NCI-H146 treated with DMSO at 0.1 percent for 48 hours (cell line): Measurements from ENCODE around the gene NLK.

ENCODE experiments used
- DNase-seq: peaks from one replicate; lab custom pipeline; 2025; ENCODE audit not compliant: unreplicated experiment; lab: John Stamatoyannopoulos, UW

The NLK gene

DNA sequence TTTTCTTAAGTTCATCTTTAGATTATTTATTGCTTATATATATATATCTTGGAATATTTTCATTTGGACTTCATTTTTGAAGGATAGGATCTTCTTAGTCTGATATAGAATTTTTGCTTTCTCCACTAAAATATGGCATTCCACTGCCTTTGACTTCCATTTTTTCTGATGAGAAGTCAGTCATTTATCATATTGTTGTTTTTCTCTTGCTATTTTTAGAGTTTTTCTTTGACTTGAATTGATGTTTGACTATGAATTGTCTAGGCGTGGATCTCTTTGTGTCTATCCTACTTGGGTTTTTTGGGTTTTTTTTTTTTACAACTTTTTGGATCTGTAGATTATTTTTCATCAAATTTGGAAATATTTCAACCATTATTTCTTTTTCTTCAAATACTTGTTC is 67.7 kb downstream of the NLK start:
- no peak for DNase-seq

DNA sequence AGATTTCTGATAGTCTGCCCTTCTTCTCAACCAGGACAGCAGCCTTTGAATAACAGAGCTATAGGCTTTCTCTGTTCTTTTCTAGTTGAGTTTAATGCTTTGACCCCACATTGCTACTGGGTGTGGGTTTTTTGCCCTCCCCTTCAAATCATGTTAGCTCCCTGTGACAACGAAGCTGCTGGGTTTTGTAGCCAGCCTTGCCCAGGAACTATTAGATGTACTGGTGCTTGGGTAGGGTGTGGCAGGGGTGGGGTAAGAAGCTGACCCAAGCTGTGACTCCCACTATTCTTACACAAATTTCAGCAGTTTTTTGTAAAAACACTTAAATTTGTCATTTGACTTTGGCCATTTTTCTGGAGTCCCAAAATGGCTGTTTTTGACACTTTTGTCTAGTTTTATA is 69.7 kb downstream of the NLK start:
- DNase-seq = no peak

DNA sequence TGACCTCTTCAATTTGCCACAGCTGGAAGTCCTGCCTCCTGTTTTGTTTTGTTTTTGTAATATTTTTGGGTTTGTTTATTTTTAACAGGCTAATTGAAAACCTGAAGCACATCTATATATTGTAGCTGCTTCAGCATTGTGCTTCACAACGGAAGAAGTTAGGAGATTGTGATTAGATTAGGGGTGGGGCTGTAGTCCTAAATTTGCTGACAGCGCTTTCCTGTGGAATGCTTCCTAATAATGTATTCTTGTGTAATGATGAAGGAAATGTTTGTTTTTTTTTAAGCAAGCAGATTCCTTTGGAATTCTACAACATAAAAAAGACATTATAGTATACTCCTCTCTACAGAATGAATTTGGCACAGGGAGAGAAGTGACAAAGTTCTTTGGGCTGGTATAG is 70.1 kb downstream of the NLK start:
- DNase-seq = no peak

DNA sequence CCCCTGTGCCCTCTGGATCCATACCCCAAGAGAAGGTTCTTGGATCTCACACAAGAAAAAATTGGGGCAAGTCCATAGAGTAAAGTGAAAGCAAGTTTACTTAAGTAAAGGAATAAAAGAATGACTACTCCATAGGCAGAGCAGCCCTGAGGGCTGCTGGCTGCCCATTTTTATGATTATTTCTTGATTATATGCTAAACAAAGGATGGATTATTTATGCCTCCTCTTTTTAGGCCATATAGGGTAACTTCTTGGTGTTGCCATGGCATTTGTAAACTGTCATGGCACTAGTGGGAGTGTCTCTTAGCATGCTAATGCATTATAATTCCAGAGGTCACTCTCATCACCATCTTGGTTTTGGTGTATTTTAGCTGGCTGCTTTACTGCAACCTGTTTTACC is 70.8 kb downstream of the NLK start:
- DNase-seq = no peak

DNA sequence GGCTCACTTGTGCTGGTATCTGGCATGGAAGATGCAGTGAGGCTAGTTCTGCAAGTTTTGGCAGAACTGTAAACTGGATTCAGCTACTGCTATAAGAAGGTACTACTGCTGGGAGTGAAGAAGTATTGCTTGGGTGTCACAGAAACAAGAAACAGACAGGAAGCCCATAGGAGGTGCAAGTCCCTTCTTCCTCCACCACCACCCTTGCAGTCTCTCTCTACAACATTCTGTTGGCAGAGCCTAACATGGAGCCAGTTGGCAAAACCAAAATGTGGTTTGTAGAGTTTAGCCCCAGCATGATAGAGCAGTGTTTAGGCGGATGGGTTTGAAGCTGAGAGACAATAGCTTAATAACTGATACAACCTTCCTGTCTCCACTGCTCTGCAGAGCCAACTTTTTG is 72.6 kb downstream of the NLK start:
- no peak for DNase-seq

DNA sequence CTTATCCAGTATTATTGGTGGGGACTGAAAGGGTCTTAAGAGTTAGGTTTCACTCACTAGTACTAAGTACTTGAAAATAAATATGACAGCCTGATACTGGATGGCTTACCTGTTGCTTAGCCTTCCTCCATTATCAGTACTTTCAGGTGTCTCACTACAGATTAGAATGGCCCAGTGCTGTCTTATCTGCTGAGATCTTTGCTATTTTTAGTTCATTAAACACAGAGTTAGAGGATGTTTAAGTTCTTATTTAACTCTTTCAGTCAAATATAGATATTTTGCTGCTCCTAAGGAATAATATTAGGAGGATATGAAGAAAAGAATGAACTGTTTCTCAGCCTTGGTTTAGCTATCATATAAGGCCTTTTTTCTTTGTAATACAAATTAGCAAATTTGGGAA is 74.8 kb downstream of the NLK start:
- no peak for DNase-seq

DNA sequence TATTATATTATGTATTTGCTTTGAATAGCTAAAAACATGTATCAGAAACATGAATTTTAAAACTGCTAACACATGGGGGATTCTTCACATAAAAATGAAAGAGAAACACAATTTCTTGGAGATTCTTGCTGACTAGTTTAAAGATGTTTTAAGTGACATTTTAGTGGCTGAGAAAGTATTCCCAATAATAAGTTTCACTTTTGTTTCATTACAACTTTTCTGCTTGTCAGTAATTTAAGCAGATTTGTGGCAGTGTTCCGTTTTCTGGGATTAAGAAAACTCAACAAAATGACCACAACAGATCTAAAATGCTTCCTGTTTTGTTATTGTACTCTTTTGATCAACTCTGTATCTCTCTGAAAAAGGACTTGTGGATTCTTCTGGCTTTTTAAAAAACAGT is 75.9 kb downstream of the NLK start:
- DNase-seq = no peak

DNA sequence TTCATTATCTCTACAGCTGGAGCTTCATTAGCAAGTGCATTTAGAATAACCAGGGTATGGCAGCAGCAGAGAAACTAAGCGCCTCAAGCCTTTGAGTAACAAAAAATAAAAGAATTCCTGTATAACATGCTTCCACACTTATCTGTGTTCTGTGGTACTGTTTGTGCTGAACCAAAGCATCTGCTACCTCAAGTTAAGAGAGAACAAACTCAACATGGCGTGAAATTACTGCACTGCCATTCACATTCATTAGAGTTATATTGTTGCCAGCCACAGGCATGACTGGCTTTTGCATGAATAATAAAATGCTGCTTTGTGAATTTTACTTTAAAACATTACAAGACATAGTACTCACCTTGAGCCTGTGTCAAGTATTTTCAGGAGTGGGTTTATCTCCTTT is 76.6 kb downstream of the NLK start:
- DNase-seq = no peak

DNA sequence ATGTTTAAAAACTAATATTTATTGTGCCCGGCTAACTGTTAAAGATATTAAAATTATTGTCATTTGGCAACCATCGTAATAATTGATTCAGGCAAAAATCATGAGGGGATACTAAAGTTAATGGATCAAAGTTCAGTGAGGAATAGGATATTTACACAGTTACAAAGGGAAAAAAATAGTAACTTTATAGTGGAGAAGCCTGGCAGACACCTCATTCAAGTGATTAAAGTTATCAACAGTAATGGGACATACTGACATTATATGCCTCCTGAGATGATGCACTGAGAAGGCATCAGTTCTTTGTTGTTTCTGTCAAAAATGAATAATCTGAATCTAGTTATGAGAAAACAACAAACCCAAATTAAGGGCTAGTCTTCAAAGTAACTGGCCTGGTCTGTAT is 77.1 kb downstream of the NLK start:
- DNase-seq = no peak

DNA sequence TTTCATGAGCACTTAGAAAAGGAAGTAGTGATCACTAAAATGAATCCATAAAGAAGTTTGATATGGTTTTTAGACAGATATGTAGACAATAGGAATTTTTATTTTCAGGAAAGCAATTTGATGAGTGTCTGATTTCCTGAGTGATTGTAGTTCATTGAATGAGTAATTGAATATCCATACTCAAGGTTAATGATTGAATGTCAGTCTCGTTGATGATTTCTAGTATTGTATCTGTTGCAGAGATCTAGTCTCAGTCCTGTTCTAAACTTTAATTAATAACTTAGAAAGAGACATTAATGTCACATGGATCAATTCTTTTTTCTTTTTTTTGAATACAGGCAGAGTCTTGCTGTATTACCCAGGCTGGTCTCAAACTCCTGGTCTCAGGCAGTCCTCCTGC is 78.3 kb downstream of the NLK start:
- no peak for DNase-seq

DNA sequence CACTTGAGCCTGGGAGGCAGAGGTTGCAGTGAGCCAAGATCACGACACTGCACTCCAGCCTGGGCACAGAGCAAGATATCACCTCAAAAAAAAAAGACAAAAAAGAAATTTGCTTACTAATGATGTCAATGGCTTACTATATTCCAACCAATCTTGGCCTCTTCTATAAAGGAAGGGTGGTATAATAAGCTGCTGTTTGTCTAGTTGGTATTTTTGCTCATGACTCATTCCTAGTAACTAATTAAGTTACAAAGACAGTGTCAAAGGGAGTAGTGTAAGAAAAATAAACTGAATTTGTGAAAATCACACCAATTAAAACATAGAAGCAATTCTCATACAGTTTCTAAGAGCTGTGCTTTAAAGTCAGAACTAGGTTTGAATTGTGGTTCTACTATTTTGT is 82.5 kb downstream of the NLK start:
- DNase-seq = no peak

DNA sequence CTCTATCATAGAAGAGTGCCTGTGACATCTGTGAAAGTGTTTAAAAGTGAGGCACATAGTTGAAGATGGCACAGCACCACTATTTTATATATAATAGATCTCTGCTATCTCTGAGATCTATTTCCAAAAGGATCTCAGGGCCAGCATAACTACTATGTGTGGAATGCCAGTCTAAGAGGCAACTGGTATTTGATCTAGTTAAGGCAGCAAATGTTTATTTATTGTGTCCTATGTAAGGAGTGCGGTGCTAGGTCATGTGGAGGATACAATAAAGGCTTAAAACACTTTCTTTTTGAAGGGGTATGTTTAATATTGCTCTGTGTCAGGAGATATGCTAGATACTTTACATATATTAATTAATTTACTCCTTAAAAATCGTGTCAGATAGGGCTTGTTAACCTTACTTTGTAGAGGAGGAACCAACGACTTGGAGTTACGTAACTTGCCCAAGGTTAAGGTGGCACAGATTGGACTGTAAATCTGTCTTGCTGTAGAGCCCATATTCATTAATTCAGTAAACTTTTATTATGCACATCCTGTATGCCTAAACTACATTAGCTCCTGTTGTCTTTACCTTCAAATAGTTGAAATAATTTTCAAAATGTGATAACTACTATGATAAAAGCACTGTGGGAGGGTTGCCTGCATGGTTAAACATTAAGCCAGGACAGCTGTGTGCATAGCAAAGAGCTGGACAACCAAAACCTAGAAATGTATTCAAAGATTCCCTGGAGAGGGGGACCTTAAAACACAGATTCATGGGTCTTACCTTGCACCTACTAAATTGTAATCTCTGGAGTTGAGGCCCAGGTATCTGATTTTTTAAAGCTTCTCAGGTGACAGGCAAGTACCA is 83.3 kb downstream of the NLK start:
- no peak for DNase-seq

DNA sequence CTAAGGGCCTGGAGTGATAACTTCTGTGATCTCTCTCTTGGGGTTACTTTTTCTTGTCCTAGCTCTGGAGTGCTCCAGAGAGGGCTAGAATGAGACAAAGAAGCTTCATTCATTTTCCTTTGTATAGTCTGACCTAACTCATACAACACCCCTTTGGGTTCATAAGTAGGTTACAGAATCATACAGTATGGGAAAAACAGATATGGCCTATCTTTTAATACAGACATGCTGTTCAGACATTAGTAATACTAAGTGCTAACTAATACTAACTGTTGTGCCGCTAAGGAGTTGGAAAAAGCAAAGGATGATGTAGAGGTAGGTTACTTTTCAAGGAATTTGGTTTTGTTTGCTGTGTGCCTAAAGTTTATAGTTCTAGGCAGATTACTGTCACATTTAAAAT is 84.7 kb downstream of the NLK start:
- no peak for DNase-seq

DNA sequence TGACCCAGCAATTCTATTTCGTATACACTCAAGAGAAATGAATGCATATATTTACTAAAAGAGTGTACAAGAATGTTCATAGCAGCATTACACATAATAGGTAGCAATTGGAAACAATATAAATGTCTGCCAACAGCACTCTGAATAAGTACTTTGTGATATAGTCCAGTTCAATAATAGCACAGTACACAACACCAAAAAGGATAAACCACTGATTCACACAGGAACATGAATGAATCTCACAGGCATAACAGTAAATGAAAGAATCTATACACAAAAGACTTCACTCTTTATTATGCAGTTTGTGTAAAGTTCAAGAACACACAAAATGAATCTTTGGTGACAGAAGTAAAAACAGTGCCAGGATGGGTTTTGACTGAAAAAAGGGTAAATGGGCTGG is 86.3 kb downstream of the NLK start:
- no peak for DNase-seq

DNA sequence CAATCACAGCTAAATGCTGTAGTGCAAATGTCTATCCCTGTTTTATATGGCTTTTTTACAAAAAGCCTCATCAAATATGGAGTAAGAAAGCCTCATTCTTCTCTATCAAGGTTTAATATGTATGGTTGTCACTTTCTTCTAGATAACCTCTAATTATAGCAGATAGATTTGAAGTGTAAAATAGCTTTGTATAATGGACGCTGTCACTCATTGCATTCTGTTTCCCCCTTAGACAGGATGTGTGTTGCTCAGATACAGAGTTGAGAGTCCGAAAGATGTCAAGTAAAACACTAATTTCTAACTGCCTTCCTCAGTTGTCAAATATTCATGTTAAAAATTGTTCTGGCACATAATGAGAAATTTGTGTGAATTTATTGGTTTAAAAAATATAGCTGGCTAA is 88.0 kb downstream of the NLK start:
- DNase-seq = no peak

DNA sequence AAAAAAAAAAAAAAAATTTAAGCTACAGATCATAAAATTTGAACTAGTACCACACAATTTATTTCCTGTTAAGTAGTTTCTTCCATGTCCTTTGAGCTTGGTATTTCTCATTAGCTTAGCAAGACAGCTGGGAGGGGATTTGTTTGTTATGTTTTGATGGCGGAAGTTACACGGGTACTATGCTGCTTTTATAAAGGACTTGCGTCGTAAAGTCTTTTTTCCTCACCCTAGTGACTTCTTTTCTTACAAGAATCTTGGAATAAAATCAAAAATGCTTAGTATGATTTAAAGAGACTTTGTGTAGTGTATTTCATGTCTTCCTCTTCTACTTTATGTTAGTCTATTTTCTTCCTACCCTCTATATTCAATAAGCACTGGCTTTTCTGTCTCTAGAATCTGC is 89.1 kb downstream of the NLK start:
- DNase-seq = no peak

DNA sequence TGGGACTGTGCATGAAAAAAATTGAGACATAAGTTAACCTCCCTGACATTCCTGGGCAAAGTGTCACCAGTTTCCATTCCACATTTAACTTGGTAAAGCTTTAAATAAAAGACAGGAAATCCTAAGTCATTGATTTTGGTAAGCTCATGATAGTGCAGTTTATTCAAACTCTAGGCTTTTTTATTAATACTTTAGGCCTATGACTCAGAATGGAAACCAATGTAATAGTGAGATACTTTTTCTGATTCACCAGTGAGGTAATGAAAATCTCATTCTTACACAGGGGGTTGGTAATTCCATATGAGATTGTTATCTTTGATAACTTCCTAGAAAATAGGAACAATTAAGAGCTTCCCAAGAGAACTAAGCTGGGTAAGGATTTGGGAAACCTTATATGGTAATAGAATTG is 91.1 kb downstream of the NLK start:
- DNase-seq = no peak

DNA sequence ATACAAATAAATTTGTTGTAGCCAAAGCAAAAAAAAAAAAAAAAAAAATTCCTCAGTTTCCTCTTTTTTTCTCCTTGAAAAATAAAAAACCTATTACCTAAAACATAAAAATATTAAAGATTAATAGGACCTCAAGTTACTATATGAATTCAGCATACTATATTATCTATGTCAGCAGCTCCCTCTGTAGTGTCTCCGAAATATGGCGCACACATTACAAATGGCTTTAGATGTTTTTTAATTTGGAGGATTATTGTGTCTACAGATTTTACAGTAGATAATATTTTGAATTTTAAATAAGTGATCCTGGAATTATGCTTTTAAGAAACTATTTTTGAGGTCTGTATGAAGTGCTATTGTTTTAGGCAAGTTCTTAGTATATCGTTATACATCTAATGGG is 94.4 kb downstream of the NLK start:
- no peak for DNase-seq

DNA sequence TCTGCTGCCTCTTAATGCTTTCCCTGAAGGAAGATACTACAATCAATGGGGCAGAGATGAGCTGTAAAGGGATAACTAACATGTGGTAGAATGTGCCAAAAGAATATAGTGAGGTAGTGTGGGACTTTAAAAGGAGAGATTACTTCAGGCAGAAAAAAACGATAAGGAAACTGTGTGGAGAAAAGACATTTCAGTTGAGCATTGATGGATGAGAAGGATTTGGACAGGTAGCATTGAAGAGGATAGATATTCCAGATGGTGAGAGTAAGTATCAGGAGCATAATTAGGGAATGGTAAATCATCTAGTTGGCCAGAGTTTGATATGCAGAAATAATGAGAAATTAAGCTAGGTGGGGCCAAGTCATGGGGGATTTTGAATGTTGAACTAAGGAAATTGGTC is 97.3 kb downstream of the NLK start:
- no peak for DNase-seq

DNA sequence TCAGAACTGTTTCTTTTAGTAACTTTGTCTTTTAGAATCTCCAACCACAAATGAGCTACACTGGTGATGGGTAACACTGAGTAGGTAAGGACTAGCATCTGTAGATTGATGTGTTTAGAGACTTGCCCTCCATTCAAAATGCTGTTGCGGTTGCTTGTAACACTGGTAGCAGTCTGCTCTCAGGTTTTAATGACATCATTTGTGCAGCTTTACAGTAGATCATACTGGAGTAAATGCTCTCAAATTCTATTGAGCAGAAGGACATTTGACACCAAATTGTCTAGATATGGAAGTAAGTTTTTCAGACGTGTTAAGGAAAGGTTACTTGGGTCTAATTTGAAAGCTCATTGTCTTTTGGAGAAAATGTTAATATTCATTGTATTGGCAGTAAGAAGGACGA is 98.8 kb downstream of the NLK start:
- DNase-seq = no peak

DNA sequence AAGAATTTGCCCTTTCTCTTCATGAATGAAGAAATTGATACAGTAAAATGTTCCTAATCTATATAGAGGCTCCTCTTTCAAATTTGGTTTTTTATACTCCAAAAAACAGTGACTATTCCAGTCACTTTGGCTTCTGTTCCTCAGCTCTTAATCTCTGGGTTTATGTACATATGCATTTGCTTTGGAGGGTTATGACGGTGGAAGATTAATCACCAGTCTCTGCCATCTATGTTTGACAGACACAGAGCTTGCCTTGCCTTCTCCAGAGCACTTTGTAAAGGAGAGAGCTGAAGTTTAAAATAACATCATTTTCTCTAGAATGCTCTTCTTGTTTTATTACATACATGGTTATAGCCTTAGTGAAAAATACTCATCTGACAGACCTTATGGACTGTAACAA is 99.3 kb downstream of the NLK start:
- no peak for DNase-seq

DNA sequence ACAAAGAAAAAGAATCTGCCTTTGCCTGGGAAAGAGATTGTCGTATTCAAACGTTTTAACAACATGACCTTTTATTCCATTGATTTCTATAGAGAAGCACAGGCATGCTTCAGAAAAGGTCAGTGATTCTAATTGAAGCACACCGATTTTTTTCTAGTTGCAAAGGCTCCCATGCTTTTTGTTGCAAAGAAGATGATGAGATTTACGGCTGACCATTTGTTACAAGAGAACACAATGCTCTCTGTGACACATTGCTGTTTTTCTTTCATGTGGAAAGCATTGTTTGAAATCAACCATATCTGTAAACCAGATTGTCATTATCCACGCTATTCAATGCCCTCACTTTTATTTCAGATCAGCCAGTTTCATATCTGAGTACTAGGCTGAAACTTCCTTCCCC is 99.8 kb downstream of the NLK start:
- no peak for DNase-seq

DNA sequence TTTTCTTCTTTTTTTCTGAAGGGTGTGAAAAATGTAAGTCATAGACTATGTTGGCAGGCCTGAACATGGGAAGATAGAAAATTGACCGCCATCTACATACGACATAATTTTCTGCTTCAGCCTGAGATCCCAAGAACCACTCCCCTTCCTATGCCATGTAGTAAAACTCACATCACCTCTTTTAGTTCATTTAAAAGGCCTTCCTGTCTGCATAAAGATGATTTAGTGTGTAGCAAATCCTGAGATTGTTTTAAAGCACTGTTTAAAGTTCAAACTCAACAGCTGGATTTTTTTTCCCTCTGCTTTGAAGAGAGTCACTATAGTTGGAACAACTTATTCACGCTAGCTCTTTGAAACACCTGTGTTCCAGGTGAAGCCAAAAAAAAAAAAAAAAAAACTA is 101.5 kb downstream of the NLK start:
- DNase-seq = no peak
